Vagina (tissue), 2 donors: Measurements from ENCODE around the gene MS4A12.
"Not testable (repeated sequence)": the region's sequence is repeated elsewhere in the genome, so short reads cannot be mapped to it uniquely, and the experiment has no call there.

ENCODE experiments used
- POLR2A ChIP-seq, 2 donors: fragments of 450-650 bp; IDR thresholded peaks; one replicate each; pipeline ENCODE4 v1.6.1; 2017; ENCODE audit warnings: antibody characterized with exemption in 2 of 2, mild to moderate bottlenecking in 2 of 2, moderate library complexity in 2 of 2
- POLR2AphosphoS5 ChIP-seq, 2 donors: sonication (generic); formaldehyde crosslinking; IDR thresholded peaks; one replicate each; pipeline ENCODE4 v1.9.0; 2017; ENCODE audit warnings: antibody characterized with exemption in 2 of 2, mild to moderate bottlenecking in 2 of 2, low read depth in 1 of 2; ENCODE audit not compliant: insufficient read depth in 1 of 2

DNA sequence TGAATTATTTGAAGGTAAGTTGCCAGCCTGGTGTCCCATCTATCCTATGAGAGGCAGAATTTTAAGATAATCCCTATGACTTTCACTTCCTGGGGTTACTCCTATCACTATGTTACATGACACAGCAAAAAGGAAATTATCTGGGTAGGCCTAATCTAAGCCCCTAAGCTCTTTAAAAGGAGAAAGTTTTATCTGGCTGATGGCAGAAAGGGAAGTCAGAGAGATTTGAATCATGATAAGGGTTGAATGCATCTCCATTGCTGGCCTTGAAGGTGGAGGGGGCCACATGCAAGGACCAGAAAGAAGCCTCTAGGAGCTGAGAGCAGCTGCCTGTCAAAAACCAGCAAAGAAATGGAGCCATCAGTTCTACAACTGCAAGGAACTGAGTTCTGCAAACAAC is 46.0 kb downstream of the MS4A12 start:
- TF ChIP-seq POLR2A (IDR thresholded peaks at IDR 0.05); POLR2AphosphoS5 (IDR thresholded peaks at IDR 0.05; ENCODE audit: insufficient read depth in 1 of 2, low read depth in 1 of 2): not testable (repeated sequence)
